LNCaP clone FGC (cell line): ENCODE results near the gene GFAP.

Source experiments
- DNase-seq: peaks from one replicate; pipeline ENCODE4 v3.0.0-alpha.2; 2011; ENCODE audit warnings: low read depth
- H3K4me3 ChIP-seq: 2 replicates; pipeline ENCODE4 v1.5.1; 2011; ENCODE audit warnings: mild to moderate bottlenecking, low read depth, low read length, control low read depth
- TF ChIP-seq, protein P1 (sequence below): IDR thresholded peaks from 2 replicates; pipeline ENCODE4 v1.5.1; 2012; ENCODE audit warnings: mild to moderate bottlenecking; ENCODE audit not compliant: control insufficient read depth, insufficient read depth; ENCODE audit errors: extremely low read depth

Gene GFAP

DNA sequence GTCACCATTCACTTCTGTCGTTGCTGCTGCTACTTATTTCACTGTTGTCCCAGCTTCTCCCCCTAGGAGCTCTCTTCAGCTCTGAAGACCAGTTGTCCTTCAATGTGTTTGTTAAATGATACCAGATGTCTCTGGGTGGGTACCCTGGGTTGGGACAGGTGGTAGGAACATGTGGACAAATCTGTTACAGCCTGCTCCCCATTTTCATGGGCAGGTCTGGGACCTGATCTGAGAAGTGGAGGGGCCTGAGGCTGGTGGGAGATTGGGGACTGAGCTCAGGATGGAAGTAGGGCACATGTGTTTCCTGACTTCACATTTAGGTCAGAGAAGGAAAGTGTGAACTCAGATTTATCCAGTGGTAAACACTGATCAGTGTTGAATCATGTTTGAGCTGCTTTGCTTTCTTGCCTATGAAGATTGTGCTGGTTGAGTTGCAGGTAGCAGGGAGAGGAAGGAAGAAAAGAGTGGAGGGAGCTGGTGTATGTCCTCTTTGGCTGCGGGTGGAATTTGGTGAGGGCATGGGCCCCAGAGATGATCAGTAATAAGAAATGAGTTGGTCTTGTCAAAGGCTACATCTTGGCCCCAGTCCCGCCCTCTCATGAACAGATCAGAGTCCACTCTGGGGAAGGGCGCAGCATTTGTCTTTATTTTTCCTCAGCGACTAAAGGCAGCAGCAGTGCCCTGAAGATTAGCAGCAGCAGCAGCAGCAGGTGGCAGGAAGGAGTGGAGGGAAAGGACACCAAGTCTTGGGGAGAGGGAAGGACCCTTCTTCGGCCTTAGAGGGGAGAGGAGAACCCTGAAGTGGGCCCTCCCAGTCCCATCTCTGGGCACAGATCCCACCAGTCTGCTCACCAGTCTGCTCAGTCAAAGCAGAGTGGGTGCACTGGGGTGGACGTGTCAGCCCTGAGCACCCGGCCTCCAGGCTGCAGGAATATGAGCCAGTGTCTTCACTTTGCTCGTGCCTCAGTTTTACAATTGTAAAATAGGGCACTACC, 10.0 kb downstream of the GFAP start:
- TF ChIP-seq, protein P1, sequence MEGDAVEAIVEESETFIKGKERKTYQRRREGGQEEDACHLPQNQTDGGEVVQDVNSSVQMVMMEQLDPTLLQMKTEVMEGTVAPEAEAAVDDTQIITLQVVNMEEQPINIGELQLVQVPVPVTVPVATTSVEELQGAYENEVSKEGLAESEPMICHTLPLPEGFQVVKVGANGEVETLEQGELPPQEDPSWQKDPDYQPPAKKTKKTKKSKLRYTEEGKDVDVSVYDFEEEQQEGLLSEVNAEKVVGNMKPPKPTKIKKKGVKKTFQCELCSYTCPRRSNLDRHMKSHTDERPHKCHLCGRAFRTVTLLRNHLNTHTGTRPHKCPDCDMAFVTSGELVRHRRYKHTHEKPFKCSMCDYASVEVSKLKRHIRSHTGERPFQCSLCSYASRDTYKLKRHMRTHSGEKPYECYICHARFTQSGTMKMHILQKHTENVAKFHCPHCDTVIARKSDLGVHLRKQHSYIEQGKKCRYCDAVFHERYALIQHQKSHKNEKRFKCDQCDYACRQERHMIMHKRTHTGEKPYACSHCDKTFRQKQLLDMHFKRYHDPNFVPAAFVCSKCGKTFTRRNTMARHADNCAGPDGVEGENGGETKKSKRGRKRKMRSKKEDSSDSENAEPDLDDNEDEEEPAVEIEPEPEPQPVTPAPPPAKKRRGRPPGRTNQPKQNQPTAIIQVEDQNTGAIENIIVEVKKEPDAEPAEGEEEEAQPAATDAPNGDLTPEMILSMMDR: no peak
- DNase-seq: no peak

DNA sequence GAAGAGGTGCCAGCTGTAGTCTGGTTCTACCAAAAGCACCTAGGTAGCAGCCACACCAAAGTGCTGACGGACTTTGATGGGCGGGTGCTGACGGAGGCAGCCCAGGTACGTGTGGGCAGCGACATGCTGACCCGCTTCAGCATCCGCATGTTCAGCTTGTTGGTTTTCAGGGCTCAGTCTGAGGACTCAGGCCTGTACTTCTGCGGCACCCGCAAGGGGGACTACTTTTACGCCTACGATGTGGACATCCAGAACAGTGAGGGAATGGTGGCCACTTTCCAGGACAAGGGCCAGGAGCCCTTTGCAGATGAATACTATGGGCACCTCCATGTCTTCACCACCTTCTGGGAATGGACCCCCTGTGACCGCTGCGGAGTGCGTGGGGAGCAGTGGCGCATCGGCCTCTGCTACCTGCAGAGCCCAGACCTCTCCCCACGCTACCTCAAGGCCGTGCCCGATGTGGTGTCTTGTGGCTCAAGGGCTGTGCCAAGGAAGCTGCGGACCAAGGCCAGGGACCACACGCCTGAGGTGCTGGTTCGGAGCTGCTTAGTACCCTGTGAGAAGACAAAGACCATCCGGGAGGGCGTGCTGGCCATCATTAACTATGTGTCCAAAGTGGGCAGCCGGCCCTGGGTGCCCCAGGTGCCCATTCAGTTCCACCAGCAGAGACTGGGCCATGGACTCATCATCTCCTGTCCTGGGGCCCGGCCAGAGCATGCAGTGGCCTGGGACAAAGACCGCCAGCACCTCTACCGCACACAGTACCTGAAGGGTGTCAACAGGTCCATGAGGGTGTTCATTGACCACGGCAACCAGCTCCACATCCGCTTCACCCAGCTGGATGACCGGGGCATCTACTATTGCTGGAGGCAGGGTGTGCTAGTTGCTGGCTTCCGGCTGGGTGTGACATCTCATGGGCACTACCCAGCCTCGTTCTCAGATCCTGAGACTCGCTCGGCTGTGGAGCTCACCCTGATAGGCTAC, 11.0 kb downstream of the GFAP start:
- no peak overlapping the region for H3K4me3 ChIP-seq
- DNase-seq: no peak
- TF ChIP-seq, protein P1: no peak

More for the DNA sequence above, 10.0 kb downstream of the GFAP start:
- H3K4me3 ChIP-seq: no peak overlapping the region

DNA sequence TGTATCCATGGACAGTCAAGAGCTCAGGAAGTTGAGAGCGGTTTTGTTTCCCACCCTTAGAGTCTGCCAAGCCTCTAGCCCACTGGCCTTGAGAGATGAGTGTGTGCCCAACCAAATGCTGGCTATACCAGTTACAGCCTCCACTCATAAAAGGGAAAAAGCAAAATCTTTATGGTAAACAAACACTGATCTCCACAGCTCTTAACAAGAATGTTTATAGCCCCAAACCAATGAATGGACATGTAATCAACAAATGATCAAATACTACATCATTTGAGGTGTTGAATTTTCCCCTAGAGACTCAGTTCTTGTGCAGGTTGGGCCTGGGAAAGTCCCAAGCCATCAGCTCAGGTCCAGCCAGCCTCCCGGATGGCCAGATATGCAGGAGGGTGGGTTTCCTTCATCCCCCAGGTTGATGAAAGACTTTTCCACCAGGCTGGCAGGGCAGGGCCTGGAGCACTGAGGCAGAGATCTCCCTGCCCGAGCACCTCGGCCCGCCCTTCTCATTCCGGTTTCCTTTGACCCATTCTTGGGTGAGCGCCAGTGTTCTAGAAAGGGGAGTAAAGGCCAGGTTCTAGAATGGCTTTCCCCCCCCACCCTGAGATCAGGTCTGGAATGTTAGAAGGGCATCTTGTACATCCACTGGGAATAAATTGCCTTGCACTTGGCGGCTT, 12.2 kb downstream of the GFAP start:
- no peak for DNase-seq
- H3K4me3 ChIP-seq: no peak overlapping the region
- TF ChIP-seq, protein P1: no peak

DNA sequence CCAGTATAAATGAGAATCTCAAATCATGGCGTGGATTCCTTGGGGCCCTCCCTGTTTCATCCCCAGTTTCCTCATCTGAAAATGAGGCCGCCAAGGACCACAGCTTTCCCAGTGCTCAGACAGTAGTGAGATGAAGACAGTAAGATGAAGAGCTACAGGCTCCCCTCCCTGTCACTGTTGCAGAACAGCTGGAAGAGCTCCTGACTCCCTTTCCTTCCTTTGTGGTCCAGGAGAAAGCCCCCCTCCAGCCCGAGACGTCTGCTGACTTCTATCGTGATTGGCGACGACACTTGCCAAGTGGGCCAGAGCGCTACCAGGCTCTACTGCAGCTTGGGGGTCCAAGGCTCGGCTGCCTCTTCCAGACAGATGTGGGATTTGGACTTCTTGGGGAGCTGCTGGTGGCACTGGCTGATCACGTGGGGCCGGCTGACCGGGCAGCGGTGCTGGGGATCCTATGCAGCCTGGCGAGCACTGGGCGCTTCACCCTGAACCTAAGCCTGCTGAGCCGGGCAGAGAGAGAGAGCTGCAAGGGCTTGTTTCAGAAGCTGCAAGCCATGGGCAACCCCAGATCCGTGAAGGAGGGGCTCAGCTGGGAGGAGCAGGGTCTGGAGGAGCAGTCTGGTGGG, 13.1 kb downstream of the GFAP start:
- TF ChIP-seq, protein P1: no peak
- no peak for DNase-seq
- no peak overlapping the region for H3K4me3 ChIP-seq

DNA sequence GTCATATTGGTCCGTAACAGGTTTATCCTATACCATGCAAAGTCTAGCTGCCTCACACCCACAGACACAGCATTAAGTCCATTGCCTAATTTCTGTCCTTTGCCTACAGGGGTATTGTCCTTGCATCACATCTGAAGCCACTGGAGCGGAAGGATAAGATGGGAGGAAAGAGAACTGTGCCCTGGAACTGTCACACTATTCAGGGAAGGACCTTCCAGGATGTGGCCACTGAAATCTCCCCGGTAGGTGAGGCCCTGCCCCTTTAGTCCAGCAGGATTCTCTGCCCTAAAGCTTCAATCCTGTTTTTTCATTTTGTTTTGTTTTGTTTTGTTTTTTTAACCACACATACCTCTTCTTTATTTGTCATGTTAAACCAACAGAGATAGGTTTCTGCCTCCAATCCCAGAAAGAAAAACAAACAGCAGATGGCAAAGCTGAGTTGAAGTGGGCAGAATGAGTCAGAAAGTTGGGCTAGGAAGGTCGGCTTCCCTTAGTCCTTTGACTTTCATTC, 13.8 kb downstream of the GFAP start:
- TF ChIP-seq, protein P1: no peak
- DNase-seq: no peak
- no peak overlapping the region for H3K4me3 ChIP-seq

DNA sequence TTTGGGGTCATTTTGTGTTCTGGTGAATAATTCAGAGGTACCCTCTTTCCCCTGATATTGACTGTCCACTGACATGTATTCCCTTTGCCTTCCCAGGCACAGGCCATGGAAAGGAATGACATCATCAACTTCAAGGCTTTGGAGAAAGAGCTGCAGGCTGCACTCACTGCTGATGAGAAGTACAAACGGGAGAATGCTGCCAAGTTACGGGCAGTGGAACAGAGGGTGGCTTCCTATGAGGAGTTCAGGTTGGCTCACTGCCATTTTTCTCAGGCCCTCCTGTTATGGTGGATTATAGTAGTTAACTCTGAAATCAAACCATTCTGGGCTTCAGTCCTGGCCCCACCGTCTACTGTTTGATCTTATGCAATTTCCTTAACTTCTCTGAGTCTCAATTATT, 14.4 kb downstream of the GFAP start:
- no peak for DNase-seq
- TF ChIP-seq, protein P1: no peak
- no peak overlapping the region for H3K4me3 ChIP-seq
